Measurements from ENCODE around the gene KCTD10.
"Not testable (repeated sequence)": the region's sequence is repeated elsewhere in the genome, so short reads cannot be mapped to it uniquely, and the experiment has no call there.

Gene KCTD10

DNA sequence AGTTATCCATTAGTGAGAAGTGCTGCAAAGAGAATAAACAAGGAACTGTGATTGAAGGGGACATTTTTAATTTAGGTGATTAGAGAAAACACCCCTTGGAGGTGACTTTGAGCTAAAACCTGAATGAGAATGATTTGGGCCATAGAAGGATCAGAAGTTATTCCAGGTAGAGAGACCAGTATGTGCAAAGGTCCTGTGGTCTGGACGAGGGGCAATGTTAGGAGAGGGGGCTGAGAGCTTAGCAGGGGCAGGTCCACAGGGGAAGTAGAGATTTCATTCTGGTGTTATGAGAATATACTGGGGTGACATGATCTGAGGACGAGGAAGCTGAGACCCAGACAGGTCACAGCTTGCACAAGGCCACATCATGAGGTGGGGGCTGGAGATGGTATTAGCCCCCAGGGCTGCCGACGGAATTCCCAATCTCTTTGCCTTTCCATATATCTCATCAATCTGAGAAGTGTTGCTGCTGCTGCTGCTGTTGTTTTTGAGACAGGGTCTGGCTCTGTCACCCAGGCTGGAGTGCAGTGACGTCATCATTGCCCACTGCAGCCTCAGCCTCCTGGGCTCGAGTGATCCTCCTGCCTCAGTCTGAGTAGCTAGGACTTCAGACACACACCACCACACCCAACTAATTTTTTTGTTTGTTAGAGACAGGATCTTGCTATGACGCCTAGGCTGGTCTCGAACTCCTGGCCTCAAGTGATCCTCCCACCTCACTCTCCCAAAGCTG, 55.6 kb downstream of the KCTD10 start:
- DNase-seq (ENCODE audit: low read depth, low spot score) = no peak

GRCh38 chr12:109418848-109419480, 58.1 kb downstream of the KCTD10 start:
- no peak for DNase-seq (ENCODE audit: low read depth, low spot score)

GRCh38 chr12:109406147-109406546, 71.0 kb downstream of the KCTD10 start:
- DNase-seq (ENCODE audit: low read depth, low spot score) = not testable (repeated sequence)

- not testable (repeated sequence) for DNase-seq (ENCODE audit: low read depth, low spot score)
These were observed 72.3 kb downstream of the KCTD10 start for GRCh38 chr12:109404841-109405240.
